NOMO-1 (cell line): ENCODE data around the gene TFDP2.
A peak's percentile ranks its signal among the peaks of the same experiment; 100 is the strongest.
"Not testable (repeated sequence)": the region's sequence is repeated elsewhere in the genome, so short reads cannot be mapped to it uniquely, and the experiment has no call there.

Source experiments
- DNase-seq, 2 experiments: peaks; one replicate each; lab custom pipeline; 2025; ENCODE audit not compliant: unreplicated experiment in 2 of 2; lab: John Stamatoyannopoulos, UW

The TFDP2 gene

GRCh38 chr3:142127941-142128658 lies 21.2 kb downstream of the TFDP2 start:
- DNase-seq, result no peak

- no peak for DNase-seq
These were observed 25.1 kb downstream of the TFDP2 start for GRCh38 chr3:142124243-142124642.

GRCh38 chr3:142120707-142121106 lies 28.6 kb downstream of the TFDP2 start:
- DNase-seq, result no peak

GRCh38 chr3:142118911-142119310 lies 30.4 kb downstream of the TFDP2 start:
- DNase-seq, result no peak

- DNase-seq, result no peak
These were observed 32.1 kb downstream of the TFDP2 start for GRCh38 chr3:142117056-142117851.

GRCh38 chr3:142115867-142116668 lies 33.3 kb downstream of the TFDP2 start:
- peak; percentile 27 to 64 for DNase-seq

- DNase-seq, result no peak
These were observed 36.7 kb downstream of the TFDP2 start for GRCh38 chr3:142112601-142113000.

GRCh38 chr3:142106548-142106947 lies 42.8 kb downstream of the TFDP2 start:
- no peak for DNase-seq

GRCh38 chr3:142105991-142106390 lies 43.4 kb downstream of the TFDP2 start:
- DNase-seq, result no peak

- DNase-seq, result no peak
These were observed 44.6 kb downstream of the TFDP2 start for GRCh38 chr3:142104763-142105162.

GRCh38 chr3:142098964-142099363 lies 50.4 kb downstream of the TFDP2 start:
- DNase-seq, result peak; percentile 26 to 81

GRCh38 chr3:142097099-142097843 lies 52.1 kb downstream of the TFDP2 start:
- no peak for DNase-seq

GRCh38 chr3:142095841-142096240 lies 53.5 kb downstream of the TFDP2 start:
- DNase-seq, result no peak

GRCh38 chr3:142088925-142089324 lies 60.4 kb downstream of the TFDP2 start:
- DNase-seq, result not testable (repeated sequence)

- no peak for DNase-seq
These were observed 60.8 kb downstream of the TFDP2 start for GRCh38 chr3:142088522-142088921.

GRCh38 chr3:142087676-142088075 lies 61.7 kb downstream of the TFDP2 start:
- no peak for DNase-seq

- no peak for DNase-seq
These were observed 62.7 kb downstream of the TFDP2 start for GRCh38 chr3:142086581-142087090.

GRCh38 chr3:142081178-142081577 lies 68.2 kb downstream of the TFDP2 start:
- DNase-seq, result no peak

- DNase-seq, result no peak
These were observed 71.4 kb downstream of the TFDP2 start for GRCh38 chr3:142077859-142078500.
